GM21367 (cell line): ENCODE measurements around the gene BPHL.
"Not testable (repeated sequence)": the region's sequence is repeated elsewhere in the genome, so short reads cannot be mapped to it uniquely, and the experiment has no call there.

Experiments
- ATAC-seq: cut with Tn5 transposase; IDR thresholded peaks from one replicate; pipeline ENCODE4 v1.9.1; 2021; ENCODE audit not compliant: unreplicated experiment

The BPHL gene

DNA sequence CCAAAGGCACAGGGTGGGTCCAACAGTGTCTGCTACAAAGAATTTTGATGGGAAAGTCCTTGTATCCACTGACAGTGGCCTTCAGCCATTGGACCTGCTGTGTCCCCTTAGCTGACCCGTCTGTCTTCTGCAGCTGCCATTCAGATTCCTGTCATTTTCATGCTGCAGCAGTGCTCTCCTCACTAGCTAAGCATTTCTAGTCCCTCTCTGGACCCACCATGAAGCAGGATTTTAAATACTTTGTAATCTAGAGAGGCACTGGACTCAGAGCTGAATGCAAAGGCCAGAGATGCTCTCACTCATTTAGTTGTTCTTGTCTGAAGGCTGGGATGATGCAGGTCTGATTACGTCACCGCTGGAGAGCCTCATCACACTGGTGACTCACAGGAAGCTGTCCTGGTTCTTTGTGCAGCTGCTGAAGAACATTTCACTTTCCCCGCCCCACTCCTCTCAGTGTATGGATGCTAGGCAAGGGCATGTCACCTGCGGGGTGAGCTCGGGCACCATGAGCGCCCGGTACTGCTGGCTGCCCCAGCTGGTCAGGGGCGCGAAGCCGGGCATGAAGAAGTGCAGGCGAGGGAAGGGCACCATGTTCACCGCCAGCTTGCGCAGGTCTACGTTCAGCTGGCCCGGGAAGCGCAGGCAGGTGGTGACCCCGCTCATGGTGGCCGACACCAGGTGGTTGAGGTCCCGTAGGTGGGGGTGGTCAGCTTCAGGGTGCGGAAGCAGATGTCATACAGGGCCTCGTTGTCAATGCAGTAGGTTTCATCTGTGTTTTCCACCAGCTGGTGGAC is 58.2 kb downstream of the BPHL start:
- ATAC-seq: no peak

DNA sequence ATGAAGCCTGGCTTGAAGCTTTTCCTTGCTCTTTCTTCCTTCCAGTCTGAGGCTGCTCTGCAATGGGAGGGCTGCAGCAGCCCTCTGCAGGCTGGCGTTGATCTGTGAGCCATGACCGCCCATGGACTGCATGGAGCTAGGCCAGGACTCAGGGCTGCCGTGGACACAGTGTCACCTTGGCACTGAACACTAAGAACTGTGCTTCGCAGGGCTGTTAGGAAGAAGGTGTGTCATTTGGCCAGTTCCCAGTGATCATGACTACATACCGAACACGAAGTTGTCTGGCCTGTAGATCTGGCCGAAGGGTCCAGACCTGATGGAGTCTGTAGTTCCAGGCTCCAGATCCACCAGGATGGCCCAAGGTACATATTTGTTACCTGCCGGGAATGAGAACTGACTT is 60.2 kb downstream of the BPHL start:
- not testable (repeated sequence) for ATAC-seq

DNA sequence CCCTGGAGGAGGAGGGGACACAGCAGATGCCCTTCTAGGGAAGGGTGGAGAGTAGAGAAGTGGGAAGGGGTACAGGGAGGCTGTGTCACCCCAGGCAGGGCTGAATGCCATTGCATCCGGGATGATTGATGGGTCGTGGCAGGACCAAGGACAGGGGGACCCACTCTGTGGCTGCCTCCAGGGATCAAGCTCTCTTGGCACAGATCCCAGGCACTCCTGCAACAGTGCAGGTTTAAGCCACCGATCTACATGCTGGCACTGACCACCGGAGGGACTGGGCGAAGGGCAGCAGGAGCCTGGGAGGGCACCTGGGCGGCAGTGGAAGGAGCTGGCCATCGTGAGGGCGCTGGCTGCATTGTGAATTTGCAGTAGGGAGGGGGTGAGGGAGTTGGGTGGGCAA is 61.4 kb downstream of the BPHL start:
- not testable (repeated sequence) for ATAC-seq

DNA sequence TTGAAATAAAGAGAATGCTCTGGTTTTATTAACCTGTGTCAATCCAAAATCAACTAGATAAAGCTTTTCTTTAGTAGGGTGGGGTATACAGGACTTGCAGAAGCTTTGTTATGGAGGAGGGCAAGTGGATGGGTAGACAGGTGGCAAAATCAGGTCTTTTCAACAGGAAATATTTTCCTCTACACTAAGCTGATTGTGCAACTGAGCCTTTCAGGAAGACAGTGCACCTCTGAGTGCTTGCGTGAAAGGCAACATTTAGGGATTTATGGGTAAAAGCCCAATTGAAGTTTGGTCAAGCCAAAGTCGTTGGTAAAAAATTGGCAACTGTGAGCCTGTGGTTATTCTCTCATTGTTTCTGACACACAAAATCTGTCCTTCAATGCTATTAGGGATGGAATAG is 62.6 kb downstream of the BPHL start:
- no peak for ATAC-seq

DNA sequence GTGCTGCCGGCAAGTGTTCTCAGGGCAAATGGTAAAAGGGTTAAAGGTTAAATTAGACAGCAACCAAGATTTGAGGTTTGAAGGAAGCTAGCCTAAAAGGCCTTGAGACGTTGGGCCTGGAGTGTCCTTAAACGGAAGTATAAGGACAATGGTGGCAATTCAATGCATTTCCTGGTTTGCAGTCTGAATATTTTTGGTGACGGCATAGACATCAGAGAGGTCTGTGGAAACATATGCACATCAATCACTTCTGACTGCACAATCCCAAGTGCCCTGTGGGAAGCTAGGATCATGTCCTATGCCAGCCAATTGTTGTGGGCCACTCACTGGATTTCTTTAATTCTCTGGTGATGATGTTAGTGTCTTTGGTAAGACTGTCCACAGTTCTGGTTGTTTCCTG is 64.6 kb downstream of the BPHL start:
- ATAC-seq: no peak

DNA sequence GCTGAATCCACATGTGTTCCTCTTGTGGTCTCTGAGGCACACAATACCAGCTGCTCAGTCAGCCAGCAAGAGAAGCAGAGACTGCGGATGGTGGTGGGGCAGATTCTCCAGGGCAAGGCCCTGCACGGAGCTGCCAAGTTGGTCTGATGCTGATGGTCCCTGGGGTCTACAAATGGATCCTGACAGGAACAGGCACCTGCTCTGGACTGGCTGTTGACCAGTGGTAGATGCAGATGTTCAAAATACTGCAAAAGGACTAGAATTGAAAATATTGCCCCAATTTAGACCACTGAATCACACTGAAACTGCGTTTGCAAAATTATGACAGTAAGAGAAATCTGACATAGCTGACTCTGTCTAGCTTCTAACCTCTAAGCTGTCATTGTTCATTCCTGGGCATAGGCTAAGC is 68.5 kb downstream of the BPHL start:
- ATAC-seq: no peak

DNA sequence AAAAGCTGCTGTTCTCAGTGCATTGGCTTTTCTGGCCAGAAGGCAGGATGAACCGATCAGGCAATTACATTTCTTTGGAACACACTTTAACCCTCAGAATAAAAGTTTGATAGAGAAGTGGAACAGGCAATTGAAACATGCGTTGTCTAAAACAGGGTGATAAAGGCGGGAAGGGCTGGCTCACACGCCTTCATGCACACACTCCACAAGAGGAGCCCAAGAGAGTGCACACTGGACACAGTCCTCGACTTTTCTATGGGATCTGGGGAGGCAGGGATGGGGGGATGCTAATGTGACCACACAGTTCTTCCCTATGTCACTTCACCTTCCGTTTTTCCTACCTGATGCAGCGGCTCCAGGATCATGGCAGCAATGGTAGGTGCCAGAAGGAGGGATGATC is 69.8 kb downstream of the BPHL start:
- ATAC-seq: no peak

DNA sequence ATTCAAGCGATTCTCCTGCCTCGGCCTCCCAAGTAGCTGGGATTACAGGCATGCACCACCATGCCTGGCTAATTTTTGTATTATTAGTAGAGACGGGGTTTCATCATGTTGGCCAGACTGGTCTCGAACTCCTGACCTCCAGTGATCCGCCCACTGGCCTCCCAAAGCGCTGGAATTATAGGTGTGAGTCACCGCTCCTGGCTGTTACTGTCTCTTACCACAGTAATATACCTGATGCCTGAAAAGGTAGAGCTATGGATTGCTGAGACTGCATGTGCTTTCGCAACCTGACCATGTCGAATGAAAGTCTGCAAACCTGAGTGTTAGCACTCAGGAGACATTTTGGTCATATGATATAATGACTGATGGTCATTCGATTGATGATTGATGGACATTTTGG is 70.7 kb downstream of the BPHL start:
- not testable (repeated sequence) for ATAC-seq

DNA sequence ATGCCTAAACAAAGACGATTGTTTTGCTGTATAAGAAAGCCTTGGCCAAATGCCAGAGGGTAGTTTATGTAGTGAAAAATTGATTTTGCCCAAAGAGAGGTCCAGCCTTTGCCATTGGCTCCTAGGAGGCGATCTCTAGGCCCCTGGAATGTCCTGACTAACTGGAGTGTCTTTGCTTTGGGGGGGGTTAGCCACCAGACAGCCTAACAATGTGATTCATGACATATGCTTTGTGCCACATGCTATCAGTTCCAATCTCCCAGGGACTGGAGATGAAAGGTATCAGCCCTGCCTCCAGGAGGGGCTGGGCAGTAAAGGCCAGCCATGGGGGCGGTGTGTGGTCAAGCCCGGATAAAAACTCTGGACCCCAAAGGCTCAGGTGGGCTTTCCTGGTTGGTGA is 71.5 kb downstream of the BPHL start:
- ATAC-seq: no peak

DNA sequence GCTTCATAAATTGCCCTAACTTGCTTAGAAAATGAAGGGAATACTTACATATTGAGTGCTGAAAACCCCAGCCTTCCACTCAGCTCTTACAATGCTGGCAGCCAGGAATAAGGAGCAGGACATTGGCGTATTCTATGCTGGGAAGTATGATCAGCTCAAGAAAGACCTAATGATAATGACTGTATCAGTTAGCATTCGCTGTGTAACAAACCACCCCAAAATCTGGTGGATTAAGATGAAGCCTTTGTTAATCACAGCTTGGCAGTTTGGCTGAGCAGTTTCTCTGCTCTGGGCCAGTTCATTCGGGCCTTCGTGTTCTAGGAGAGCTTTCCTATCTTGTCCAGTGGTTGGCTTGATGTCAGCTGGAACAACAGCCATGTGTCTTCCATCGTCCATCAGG is 72.3 kb downstream of the BPHL start:
- no peak for ATAC-seq

DNA sequence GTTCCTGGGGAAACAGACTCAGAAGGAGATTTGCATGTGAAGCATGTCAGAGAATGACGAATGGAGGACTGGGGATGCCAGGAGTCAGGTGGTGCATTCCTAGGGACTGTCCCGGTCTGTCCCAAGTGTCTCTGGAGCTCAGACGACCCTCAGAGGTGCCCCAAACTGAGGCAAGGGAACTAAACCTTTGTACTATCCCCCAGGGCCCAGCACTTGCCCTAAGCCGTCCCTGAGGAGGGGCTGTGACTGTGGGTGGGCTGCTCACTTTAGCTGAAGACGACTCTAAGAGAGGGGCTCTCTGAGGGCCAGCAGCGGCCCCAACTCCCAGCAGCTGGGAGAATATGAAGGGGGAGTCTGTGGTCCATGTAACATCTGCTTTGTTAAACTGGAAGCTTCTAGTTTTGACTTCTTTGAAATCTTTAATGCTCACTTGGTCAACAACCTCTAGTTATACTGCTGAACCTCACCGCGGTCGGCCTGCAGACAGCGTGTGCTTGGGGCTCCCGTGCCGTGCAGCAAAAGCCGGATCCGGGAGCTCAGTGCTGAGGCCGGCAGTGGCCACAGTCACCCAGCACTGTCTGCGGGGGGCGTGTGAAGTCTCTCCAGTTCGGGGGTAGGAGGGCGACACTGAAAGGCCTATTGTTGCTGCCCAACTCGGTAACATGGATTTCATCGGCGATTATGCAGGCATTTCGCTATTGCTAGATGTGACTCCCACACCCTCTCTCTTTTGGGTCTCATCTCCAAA is 74.8 kb downstream of the BPHL start:
- ATAC-seq: no peak

DNA sequence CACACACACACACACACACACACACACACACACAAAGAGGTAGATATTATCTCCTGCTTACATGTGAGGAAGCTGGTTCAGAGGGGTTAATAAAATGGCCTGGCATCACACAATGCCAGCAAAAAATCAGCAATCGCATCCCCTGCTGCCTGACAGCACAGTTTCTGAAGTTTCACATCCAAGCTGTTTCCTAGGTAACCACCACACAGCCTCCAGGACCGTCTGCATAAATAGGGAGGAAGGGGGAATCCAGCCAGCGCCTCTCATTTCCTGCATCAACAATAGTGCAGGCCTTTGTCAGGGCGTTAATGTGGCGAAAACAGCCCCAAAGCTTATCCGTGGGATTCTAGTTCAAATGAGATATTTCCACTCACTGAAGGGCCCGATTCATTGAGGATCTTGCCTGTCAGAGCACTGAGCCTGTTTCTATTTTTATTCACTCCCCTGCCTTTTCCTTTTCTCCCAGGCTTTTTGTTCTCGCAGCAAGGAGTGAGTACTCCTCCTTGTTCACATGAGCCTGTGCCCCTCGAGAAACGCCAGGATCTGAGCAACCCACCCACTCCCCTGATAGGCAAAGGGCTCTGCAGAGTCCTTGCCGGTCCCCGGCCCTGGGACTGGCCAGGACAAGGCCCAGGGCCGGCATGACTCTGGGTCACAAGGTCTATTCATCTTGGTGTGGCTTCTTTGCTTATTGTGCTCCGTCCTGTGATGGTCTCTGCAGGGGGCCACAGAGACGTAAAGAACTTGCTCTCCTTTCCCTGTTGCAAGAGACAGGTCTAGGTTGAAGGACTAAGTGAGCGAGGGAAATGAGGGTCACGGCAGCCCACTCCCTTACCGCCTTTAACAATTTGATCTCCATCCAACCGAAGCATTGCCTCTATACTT is 76.3 kb downstream of the BPHL start:
- no peak for ATAC-seq

DNA sequence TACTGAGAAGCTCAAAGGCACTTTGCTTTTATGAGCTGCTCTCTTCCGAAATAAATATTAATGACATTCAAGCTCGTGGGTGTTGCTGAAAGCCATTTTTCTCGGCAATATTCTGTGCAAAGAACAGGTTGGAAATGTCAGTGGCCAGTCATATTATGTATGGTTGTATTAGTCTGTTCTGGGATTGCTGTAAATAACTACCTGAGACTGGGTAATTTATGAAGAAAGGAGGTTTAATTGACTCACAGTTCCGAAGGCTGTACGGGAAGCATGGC is 76.8 kb downstream of the BPHL start:
- no peak for ATAC-seq

DNA sequence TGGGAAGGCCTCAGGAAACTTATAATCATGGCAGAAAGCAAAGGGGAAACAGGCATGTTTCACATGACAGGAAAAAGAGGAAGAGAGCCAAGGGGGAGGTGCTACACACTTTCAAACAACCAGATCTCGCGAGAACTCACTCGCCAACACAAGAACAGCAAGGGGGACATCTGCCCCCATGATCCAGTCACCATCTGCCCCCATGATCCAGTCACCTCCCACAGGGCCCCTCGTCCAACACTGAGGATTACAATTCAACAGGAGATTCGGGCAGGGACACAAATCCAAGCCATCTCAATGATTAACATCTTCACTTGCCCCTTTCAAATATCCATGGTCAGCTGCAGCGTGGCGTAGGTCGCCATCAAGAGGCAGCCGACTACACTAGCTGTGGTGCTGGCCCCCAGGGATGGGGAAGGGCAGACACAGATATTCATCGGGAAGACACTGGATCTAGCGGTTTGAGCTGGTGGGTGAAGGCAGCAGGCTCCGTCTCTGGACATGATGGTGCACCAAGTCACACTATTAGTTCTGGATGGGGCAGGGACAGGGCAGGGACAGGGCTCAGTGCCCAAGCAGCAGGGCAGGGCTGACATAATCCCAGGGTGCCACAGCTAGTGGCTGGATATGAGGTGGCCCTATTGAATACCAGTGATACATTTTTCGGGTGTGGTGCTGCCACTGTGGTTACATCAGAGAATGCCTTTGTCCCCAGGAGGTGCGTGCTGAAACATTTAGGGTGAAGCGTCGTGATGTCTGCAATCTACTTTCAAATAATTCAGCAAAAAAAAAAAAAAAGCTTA is 77.4 kb downstream of the BPHL start:
- no peak for ATAC-seq

DNA sequence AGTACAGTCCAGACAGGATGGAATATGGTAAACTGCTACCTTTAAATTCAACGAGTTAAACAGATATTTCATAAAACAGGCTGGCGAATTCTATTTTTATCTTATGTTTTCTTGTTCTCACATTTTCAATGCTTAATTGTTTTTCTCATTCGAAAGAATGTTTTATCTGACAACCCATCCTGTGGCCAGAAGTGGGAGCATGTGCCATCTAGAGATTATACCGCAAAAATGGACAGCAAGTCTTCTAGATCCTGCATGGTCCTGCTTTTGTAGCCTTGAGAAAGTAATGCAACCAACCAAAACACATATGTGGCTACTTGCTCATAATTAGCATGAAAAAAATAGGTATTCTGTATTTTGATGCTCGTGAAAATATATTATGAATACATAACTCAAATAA is 78.3 kb downstream of the BPHL start:
- no peak for ATAC-seq

DNA sequence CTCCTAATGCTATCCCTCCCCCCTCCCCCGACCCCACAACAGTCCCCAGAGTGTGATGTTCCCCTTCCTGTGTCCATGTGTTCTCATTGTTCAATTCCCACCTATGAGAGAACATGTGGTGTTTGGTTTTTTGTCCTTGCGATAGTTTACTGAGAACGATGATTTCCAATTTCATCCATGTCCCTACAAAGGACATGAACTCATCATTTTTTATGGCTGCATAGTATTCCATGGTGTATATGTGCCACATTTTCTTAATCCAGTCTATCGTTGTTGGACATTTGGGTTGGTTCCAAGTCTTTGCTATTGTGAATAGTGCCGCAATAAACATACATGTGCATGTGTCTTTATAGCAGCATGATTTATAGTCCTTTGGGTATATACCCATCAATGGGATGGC is 79.2 kb downstream of the BPHL start:
- not testable (repeated sequence) for ATAC-seq

DNA sequence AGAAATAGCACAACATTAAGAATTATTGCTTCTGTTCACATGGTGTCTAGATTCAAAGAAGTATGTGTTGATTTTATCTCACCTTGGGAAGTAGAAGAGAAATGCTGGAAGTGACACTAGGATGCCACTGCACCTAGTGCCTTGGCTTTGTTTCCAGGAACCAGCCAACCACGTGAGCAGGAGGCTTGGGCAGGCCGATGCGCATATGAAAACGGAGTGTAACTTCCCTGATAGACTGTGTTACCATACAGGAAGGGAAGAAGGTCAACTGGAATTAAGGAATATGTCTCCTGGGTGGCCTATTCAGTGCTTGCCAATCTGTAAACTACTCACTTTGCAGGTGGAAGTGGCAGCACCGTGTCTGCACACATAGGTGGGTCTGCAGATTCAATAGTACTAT is 80.9 kb downstream of the BPHL start:
- no peak for ATAC-seq

DNA sequence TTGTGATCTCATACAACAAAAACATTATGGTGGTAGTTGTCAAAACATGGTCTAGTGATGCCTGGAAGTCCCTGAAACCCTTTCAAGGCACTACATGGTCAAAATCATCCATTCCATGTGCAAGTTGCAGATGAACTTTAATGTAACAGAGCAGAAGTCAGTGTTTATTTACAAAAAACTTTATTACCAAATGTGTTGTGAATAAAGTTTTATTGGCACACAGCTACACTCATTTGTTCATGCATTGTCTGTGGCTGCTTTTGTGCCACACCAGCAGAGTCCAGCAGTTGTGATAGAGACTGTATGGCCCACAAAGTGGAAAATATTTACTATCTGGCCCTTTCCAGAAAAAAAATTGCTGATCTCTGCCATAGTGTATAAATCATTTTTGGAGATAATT is 82.2 kb downstream of the BPHL start:
- no peak for ATAC-seq

DNA sequence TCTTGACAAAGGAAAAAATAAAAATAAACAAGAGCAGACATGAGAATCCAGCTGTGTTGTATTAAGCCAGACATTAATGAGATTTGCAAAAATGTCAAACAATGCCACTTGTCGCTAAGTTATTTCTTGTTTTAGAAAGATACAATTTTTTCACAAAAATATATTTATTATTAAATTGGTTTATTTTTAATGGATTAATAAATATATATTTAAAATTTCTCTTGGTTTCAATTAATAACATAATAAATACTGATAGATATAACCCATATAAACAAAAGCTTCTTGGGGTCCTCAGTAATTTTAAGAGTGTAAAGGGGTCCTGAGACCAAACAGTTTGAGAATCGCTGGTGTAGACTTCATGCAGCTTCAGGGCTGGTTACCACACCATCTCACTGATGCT is 82.9 kb downstream of the BPHL start:
- ATAC-seq: no peak
